GM12801 (cell line): ENCODE data around the gene CLDN22.

Experiments
- TF ChIP-seq, protein P1 (sequence below): IDR thresholded peaks from one replicate; pipeline ENCODE4 v1.5.1; 2011; ENCODE audit warnings: control low read depth; ENCODE audit not compliant: insufficient read length; ENCODE audit errors: extremely low read depth

Gene CLDN22

DNA sequence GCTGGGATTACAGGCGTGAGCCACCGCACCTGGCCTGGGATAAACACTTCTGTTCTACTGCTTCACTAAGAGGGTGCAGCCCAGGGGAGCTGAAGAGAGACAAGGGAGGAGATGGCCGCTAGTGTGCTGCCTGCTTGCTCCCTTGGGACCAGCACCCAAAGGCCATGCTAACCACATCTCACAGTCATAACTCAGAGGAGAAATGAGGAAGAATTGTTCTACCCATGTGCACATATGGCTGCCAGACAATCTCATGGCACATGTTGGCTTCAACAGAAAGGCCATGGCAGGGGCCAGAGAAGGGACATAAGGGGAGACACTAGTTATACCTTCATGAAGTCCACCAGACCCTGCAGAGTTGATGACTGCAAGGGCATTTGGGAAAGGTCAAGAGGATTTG lies 22.4 kb downstream of the CLDN22 start:
- TF ChIP-seq, protein P1, sequence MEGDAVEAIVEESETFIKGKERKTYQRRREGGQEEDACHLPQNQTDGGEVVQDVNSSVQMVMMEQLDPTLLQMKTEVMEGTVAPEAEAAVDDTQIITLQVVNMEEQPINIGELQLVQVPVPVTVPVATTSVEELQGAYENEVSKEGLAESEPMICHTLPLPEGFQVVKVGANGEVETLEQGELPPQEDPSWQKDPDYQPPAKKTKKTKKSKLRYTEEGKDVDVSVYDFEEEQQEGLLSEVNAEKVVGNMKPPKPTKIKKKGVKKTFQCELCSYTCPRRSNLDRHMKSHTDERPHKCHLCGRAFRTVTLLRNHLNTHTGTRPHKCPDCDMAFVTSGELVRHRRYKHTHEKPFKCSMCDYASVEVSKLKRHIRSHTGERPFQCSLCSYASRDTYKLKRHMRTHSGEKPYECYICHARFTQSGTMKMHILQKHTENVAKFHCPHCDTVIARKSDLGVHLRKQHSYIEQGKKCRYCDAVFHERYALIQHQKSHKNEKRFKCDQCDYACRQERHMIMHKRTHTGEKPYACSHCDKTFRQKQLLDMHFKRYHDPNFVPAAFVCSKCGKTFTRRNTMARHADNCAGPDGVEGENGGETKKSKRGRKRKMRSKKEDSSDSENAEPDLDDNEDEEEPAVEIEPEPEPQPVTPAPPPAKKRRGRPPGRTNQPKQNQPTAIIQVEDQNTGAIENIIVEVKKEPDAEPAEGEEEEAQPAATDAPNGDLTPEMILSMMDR, result no peak

DNA sequence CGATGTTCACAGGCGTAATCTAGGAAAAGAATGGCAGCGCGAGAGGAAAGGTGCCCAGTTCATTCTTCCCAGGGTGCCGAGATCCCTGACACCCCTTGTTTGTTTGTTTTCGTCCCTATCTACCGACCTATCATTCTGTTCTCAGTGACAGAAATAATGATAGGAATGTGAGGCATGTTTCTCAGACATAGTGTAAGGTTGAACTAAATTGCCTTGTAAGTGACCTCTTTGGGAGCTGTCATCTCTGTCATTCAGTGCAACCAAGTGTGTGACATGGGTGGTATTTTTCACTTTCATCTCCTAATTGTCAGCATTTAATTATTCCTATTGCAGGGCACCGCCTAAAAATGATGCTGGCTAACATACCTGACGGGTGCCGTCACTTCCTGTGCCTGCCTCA lies 24.4 kb downstream of the CLDN22 start:
- TF ChIP-seq, protein P1, result no peak

DNA sequence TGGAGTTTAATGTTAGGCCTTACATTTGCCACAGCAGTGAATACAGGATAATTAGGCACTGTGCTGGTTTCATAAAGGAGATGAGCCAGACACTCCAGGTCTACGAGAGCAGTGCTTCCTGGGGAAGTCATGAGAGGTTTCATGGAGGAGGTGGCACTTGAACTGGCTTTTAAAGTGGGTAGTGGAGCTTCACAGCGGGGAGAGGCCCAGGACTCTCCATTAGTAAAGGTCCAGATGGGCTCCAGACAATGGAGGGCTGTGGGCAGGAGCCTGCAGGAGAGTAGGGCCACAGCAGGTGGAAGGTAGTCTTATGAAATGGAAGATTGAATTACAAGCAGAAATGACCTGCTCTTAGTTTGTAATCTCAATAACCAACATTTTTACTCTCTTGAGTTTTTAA lies 29.0 kb downstream of the CLDN22 start:
- TF ChIP-seq, protein P1, result no peak

DNA sequence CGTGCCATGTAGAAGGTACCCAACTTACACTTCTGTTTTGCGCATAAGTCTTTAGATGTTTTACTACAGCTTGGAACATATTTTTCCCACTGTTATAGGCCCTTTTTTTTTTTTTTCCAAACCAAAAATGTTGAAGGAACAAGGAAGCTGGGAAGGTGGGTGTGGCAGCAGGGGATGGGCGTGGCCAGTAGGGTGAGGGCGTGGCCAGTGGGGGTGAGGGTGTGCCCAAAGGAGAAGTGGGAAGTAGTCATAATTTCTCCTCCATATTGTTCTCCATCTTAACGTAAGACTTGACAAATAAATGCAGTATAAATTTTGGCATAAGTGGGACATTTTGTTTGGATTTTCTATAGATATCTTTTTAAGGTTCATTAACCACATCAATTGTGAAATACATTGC lies 30.4 kb downstream of the CLDN22 start:
- TF ChIP-seq, protein P1, result no peak

DNA sequence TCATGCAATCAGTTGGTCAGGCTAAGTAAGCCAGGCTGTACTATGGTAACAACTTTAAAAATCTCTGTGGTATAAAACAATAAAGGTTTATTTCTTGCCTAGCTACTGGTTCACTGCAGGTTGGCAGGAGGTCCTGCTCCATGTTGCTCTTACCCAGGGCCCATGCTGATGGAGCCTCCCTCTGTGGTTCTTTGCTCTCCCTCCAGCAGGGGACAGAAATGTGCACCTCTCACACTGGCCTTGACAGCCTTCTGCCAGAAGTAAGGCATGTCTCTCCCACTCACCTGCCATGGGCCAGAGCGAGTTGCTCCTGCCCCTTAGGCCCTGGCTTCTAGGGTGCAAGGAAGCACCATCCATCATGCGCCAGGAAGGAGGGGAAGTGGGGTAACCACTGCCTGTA lies 31.1 kb downstream of the CLDN22 start:
- TF ChIP-seq, protein P1, result no peak

DNA sequence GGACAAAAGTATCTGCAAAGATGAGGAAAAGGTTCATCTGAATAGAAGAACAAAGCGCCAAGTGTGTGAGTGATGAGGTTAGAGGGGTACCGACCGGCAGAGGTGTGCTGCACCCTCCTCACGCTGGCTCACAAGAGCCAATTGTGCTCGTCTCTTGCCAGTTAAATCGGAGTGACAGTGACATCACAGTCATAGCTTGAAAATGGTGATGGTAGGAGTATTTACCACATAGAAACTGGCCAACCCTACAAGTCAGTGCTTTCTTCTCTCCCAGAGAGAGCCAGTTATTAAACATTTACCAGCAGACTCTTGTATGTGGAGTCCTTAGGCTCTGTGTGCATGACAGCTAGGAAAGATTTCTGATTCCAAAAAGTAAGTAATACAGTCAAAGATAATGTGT lies 32.4 kb downstream of the CLDN22 start:
- TF ChIP-seq, protein P1, result no peak

DNA sequence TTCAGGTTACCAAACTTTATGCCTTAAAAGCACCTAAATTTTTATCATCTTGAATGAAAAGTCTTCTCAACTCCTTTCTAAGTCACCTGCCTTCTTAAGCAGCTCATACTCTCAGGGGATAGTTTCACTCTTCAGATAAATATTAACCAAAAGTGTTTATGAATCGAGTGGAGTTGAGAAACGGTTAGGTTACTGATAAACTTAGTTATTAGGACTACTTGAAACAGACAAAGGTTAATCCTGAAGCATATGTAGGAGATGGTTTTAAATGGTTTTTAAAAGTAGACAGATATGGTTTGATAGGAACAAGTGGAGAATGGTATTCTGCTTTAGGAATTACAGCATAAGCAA lies 32.8 kb downstream of the CLDN22 start:
- TF ChIP-seq, protein P1, result no peak
